Esophagus muscularis mucosa (tissue), 4 donors: ENCODE results near the gene CLTC. TPM values are rescaled to one million over a fixed set of nuclear protein-coding genes. Genes with fewer than 3 reads are reported as not detected.

Experiments
- DNase-seq: peaks from one replicate; pipeline ENCODE4 v3.0.0-alpha.2; 2017; ENCODE audit errors: extremely low spot score
- H3K27ac ChIP-seq, 4 donors: fragments of 200-600 bp; sonication (generic); replicated peaks in 1 of 4; 1 replicate in 3 of 4; 2 replicates in 1 of 4; pipeline ENCODE4 v1.5.1; 2016 to 2019; ENCODE audit warnings: mild to moderate bottlenecking in 1 of 4
- H3K27me3 ChIP-seq, 4 donors: fragments of 200-600 bp; sonication (generic); one replicate each; pipeline versions ENCODE4 v1.5.1 to v1.6.0; 2016 to 2019
- H3K36me3 ChIP-seq, 4 donors: fragments of 200-600 bp; sonication (generic); one replicate each; pipeline ENCODE4 v1.5.1; 2016 to 2019
- H3K4me1 ChIP-seq, 4 donors: fragments of 200-600 bp; sonication (generic); one replicate each; pipeline ENCODE4 v1.5.1; 2016 to 2019
- H3K4me3 ChIP-seq, 4 donors: fragments of 200-600 bp; sonication (generic); 1 replicate in 2 of 4; 2 replicates in 2 of 4; pipeline ENCODE4 v1.5.1; 2016 to 2019; ENCODE audit warnings: mild to moderate bottlenecking in 4 of 4, moderate library complexity in 1 of 4
- H3K9me3 ChIP-seq, 4 donors: fragments of 200-600 bp; sonication (generic); 1 replicate in 3 of 4; 2 replicates in 1 of 4; pipeline ENCODE4 v1.5.1; 2016 to 2019
- EP300 ChIP-seq: sonication (generic); formaldehyde crosslinking; IDR thresholded peaks from one replicate; pipeline ENCODE4 v1.6.1; 2017; ENCODE audit warnings: antibody characterized with exemption
- POLR2A ChIP-seq: fragments of 450-650 bp; IDR thresholded peaks from one replicate; pipeline ENCODE4 v1.6.1; 2017; ENCODE audit warnings: antibody characterized with exemption, moderate library complexity, mild to moderate bottlenecking, low read depth
- POLR2AphosphoS5 ChIP-seq, 2 donors: sonication (generic); formaldehyde crosslinking; IDR thresholded peaks; one replicate each; pipeline ENCODE4 v1.6.1; 2017; ENCODE audit warnings: antibody characterized with exemption in 2 of 2
- WGBS: methylation state at CpG from one replicate; pipeline ENCODE4 v1.1.5; 2018; 5-methylcytosine and 5-hydroxymethylcytosine counted together
- intact Hi-C: fragments of 100-400 bp; cut with DNase I; formaldehyde crosslinking; loops from one replicate; pipeline ENCODE4 v1.15.1; 2023
- total RNA-seq, 4 donors: library from RNA; depleted of rRNA; stranded (reverse); fragments of >200 nt; gene quantifications; one replicate each; pipeline versions ENCODE4 v1.1.0 to v1.2.1, GENCODE V29; 2016
- TF ChIP-seq, protein P1 (sequence below), 3 experiments: fragments of 200-600 bp in 2 of 3; fragments of 450-650 bp in 1 of 3; sonication (generic) in 2 of 3; IDR thresholded peaks; one replicate each; pipeline ENCODE4 v1.5.1; 2017 to 2019; ENCODE audit warnings: antibody characterized with exemption in 3 of 3, mild to moderate bottlenecking in 2 of 3, moderate library complexity in 1 of 3

Gene CLTC
- total RNA-seq, 4 donors from 2014 or later: 206 to 283 (median 252) TPM

DNA sequence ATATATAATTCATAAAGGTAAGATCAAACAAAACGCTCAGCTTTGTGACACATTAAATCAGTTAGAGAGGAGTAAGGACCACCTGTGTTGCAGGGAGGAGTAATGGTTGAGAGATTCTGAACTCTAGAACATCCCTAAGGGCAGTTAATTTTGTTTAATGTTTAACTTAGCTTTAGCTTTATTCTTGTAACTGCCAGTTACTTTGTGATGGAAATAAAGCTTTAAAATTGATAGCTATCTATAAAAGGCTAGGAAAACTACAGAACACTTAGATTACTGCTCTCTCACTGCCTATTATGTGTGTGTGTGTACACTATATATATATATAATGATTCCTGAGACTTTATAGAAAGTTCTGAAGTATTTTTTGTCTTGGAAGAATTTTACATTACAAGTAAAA, 49.7 kb downstream of the CLTC start:
- intact Hi-C loops: no loop called here
- Histone ChIP-seq H3K27ac (no peak overlapping the region), H3K36me3 (peaks cover 38 to 94% (median 72%) of the 10 kb centered on the region in 4 donors), H3K9me3 (no peaks in the 10 kb centered on the region), H3K4me1 (peaks cover 4 to 25% (median 13%) of the 10 kb centered on the region in 4 donors), H3K27me3 (no peaks in the 10 kb centered on the region), H3K4me3 (no peak overlapping the region)
- DNase-seq: no peak
- no peak for TF ChIP-seq POLR2AphosphoS5 (IDR thresholded peaks at IDR 0.05)
- TF ChIP-seq, protein P1, sequence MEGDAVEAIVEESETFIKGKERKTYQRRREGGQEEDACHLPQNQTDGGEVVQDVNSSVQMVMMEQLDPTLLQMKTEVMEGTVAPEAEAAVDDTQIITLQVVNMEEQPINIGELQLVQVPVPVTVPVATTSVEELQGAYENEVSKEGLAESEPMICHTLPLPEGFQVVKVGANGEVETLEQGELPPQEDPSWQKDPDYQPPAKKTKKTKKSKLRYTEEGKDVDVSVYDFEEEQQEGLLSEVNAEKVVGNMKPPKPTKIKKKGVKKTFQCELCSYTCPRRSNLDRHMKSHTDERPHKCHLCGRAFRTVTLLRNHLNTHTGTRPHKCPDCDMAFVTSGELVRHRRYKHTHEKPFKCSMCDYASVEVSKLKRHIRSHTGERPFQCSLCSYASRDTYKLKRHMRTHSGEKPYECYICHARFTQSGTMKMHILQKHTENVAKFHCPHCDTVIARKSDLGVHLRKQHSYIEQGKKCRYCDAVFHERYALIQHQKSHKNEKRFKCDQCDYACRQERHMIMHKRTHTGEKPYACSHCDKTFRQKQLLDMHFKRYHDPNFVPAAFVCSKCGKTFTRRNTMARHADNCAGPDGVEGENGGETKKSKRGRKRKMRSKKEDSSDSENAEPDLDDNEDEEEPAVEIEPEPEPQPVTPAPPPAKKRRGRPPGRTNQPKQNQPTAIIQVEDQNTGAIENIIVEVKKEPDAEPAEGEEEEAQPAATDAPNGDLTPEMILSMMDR (IDR thresholded peaks at IDR 0.05): no peak
- no peak for TF ChIP-seq EP300
- WGBS: 58% methylated on average over 1 of the region's 1 CpG

DNA sequence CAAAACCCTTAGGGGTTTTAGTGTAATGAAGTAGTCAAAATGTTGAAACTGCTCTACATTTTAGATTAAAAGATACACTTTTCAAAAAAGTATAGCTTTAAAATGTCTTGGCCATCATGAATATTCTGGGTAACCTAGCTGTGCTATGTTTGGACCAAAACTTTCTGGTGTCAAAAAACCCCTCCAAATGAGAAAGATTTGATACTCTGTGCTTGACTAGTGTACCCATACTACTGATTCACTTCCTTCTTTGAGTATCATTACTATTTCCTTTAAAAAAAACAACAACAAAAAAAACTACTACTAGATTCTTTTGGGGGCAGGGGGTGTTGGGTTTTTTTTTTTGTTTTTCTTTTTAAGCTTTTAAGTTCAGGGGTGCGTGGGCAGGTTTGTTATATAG, 50.2 kb downstream of the CLTC start:
- intact Hi-C loops: no loop called here
- H3K9me3 ChIP-seq: no peaks in the 10 kb centered on the region
- H3K4me1 ChIP-seq: peaks cover 4 to 25% (median 13%) of the 10 kb centered on the region in 4 donors
- no peak overlapping the region for H3K27ac ChIP-seq
- 94% methylated on average over 1 of the region's 1 CpG for WGBS
- no peak for DNase-seq
- no peaks in the 10 kb centered on the region for H3K27me3 ChIP-seq
- no peak overlapping the region for H3K4me3 ChIP-seq
- H3K36me3 ChIP-seq: peaks cover 38 to 94% (median 72%) of the 10 kb centered on the region in 4 donors
- TF ChIP-seq POLR2AphosphoS5 (IDR thresholded peaks at IDR 0.05) (no peak), EP300 (no peak), POLR2A (no peak)
- TF ChIP-seq, protein P1 (IDR thresholded peaks at IDR 0.05): no peak

DNA sequence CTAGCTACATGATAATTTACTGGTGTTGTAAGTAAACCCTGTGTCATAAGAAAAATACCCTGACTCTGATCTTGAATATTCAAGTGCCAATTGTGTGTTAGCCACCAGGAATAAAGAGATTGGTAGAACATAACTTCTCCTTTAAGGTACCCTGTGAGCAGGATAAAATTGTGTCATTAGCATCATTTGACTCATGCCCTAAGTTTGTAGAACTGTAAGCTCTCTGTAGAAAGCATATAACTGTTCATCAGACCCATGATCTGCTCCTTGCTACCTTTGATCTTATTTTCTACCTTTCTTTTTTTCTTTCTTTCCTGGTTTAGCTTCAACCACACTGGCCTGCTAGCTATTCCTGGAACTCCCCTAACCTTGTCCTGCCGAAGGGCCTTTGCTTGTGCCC, 51.7 kb downstream of the CLTC start:
- no peak for DNase-seq
- H3K4me3 ChIP-seq: no peak overlapping the region
- no peak overlapping the region for H3K27ac ChIP-seq
- H3K27me3 ChIP-seq: no peaks in the 10 kb centered on the region
- H3K4me1 ChIP-seq: peaks cover 4 to 25% (median 13%) of the 10 kb centered on the region in 4 donors
- no peaks in the 10 kb centered on the region for H3K9me3 ChIP-seq
- intact Hi-C loops: no loop called here
- TF ChIP-seq POLR2AphosphoS5 (IDR thresholded peaks at IDR 0.05) (no peak), EP300 (no peak), POLR2A (no peak)
- TF ChIP-seq, protein P1 (IDR thresholded peaks at IDR 0.05): no peak
- peaks cover 23 to 94% (median 71%) of the 10 kb centered on the region in 4 donors for H3K36me3 ChIP-seq
- WGBS: 100% methylated on average over 1 of the region's 1 CpG

DNA sequence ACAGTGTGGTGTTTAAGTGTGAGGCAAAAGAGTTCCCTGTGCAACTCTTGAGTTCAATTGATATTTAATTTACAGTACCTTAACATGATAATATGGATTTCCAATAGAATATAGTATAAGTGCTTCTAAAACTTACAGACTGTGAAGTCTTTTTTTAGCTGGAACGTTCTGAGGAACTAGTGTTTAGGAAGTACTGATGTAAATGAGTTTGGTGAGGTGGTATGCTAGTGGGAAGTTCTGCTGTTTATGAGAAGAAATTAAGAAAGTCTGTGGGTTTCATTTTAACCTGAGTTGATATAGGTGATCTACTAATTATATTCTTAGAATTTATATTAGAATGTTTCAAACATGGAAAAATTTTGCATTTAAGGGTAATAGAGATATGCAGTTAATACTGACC, 55.5 kb downstream of the CLTC start:
- Histone ChIP-seq H3K9me3 (no peaks in the 10 kb centered on the region), H3K27me3 (no peaks in the 10 kb centered on the region), H3K36me3 (peaks cover 21 to 95% (median 76%) of the 10 kb centered on the region in 4 donors), H3K4me1 (peaks cover 0 to 14% (median 4%) of the 10 kb centered on the region in 4 donors), H3K27ac (no peak overlapping the region), H3K4me3 (no peak overlapping the region)
- intact Hi-C loops: no loop called here
- WGBS: 42% methylated on average over 1 of the region's 1 CpG
- TF ChIP-seq POLR2AphosphoS5 (IDR thresholded peaks at IDR 0.05) (no peak), POLR2A (no peak), EP300 (no peak)
- TF ChIP-seq, protein P1 (IDR thresholded peaks at IDR 0.05): no peak
- DNase-seq: no peak

DNA sequence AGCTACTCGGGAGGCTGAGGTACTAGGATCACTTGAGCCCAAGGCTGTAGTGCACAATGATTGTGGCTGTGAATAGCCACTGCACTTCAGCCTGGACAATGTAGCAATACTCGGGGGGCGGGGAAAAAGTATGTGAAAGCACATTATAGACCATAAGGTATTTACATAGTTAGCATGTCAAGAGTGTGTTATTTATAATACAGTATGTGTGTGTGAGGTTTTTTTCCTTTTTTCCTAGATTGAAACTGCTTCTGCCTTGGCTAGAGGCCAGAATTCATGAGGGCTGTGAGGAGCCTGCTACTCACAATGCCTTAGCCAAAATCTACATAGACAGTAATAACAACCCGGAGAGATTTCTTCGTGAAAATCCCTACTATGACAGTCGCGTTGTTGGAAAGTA, 57.0 kb downstream of the CLTC start:
- TF ChIP-seq POLR2AphosphoS5 (IDR thresholded peaks at IDR 0.05) (no peak), EP300 (no peak)
- TF ChIP-seq, protein P1 (IDR thresholded peaks at IDR 0.05): no peak
- intact Hi-C loops: no loop called here
- peaks cover 36 to 95% (median 84%) of the 10 kb centered on the region in 4 donors for H3K36me3 ChIP-seq

More for the DNA sequence above, 57.0 kb downstream of the CLTC start:
- H3K9me3 ChIP-seq: no peaks in the 10 kb centered on the region
- H3K27ac ChIP-seq: no peak overlapping the region
- no peak for DNase-seq
- H3K4me3 ChIP-seq: no peak overlapping the region
- H3K27me3 ChIP-seq: no peaks in the 10 kb centered on the region
- 83% methylated on average over 7 of the region's 7 CpGs for WGBS
- peaks cover 0 to 11% (median 6%) of the 10 kb centered on the region in 4 donors for H3K4me1 ChIP-seq
